Measurements from ENCODE around the gene LLGL2.

- TF ChIP-seq CTCF (IDR thresholded peaks at IDR 0.05) (no peak), POLR2A (IDR thresholded peaks at IDR 0.05) (no peak), EP300 (IDR thresholded peaks at IDR 0.05; ENCODE audit: low read depth) (no peak), POLR2AphosphoS5 (IDR thresholded peaks at IDR 0.05) (peak in 1 of 3 donors; percentile 14)
Measured at GRCh38 chr17:75571197-75571884, 45.8 kb downstream of the LLGL2 start.

Measured in transverse colon (tissue), 4 donors.